IMR-90 (cell line): ENCODE measurements around the gene CTIF. TPM values are rescaled to one million over a fixed set of nuclear protein-coding genes. Genes with fewer than 3 reads are reported as not detected.

Experiments used
- ATAC-seq: fragments of 200-7000 bp; cut with Tn5 transposase; 2 replicates; pipeline ENCODE4 v1.9.1; 2020; ENCODE audit warnings: low read depth, mild to moderate bottlenecking, moderate library complexity
- BruUV-seq: library from RNA; stranded (reverse); fragments of 400-500 nt; replicated peaks from 2 replicates; lab custom pipeline; 2021; lab: Mats Ljungman, UMichigan
- CTCF ChIA-PET: fragments of 300-600 bp; formaldehyde crosslinking; extraction: SDS; loops from one replicate; lab custom pipeline; 2021; ENCODE audit warnings: antibody characterized with exemption; lab: Yijun Ruan, JAX
- POLR2A ChIA-PET: fragments of 300-600 bp; sonication (Branson Sonifier 250); formaldehyde crosslinking; loops from one replicate; lab custom pipeline; 2022; ENCODE audit warnings: antibody characterized with exemption; ENCODE audit not compliant: unreplicated experiment; lab: Charles Lee
- DNase-seq: peaks from one replicate; pipeline ENCODE4 v3.0.0; 2013
- H2AFZ ChIP-seq: replicated peaks from 2 replicates; pipeline ENCODE3; 2013; ENCODE audit warnings: low read length, mild to moderate bottlenecking; ENCODE audit not compliant: poor library complexity
- H2AK5ac ChIP-seq: 2 replicates; pipeline ENCODE4 v1.6.1; 2013; ENCODE audit warnings: low read depth, low read length, inconsistent platforms
- H2AK9ac ChIP-seq: replicated peaks from 2 replicates; pipeline ENCODE3; 2013; ENCODE audit warnings: mild to moderate bottlenecking, low read depth, low read length, moderate library complexity; ENCODE audit not compliant: poor library complexity
- H2BK120ac ChIP-seq: 2 replicates; pipeline ENCODE4 v1.6.1; 2013; ENCODE audit warnings: low read depth, low read length, inconsistent platforms
- H2BK15ac ChIP-seq: 3 replicates; pipeline ENCODE4 v1.6.1; 2013; ENCODE audit warnings: low read depth, low read length, inconsistent platforms
- H2BK20ac ChIP-seq: 2 replicates; pipeline ENCODE4 v1.6.1; 2013; ENCODE audit warnings: low read depth, mild to moderate bottlenecking, inconsistent platforms, low read length, moderate library complexity
- H2BK5ac ChIP-seq: 2 replicates; pipeline ENCODE4 v1.6.1; 2013; ENCODE audit warnings: mild to moderate bottlenecking, low read depth, low read length, inconsistent platforms; ENCODE audit not compliant: poor library complexity, severe bottlenecking
- H3K14ac ChIP-seq: replicated peaks from 2 replicates; pipeline ENCODE4 v1.6.1; 2013; ENCODE audit warnings: low read depth, low read length, inconsistent platforms
- H3K18ac ChIP-seq: 2 replicates; pipeline ENCODE4 v1.6.1; 2013; ENCODE audit warnings: low read depth, low read length, control low read depth
- H3K23ac ChIP-seq: 2 replicates; pipeline ENCODE4 v1.6.1; 2013; ENCODE audit warnings: low read depth, low read length, inconsistent platforms
- H3K27ac ChIP-seq: 2 replicates; pipeline ENCODE4 v1.5.1; 2013; ENCODE audit warnings: mild to moderate bottlenecking, control low read depth, low read length; ENCODE audit not compliant: insufficient read depth
- H3K27me3 ChIP-seq: 2 replicates; pipeline ENCODE4 v1.6.1; 2013; ENCODE audit warnings: low read length; ENCODE audit not compliant: control insufficient read depth, insufficient read depth
- H3K36me3 ChIP-seq: 2 replicates; pipeline ENCODE4 v1.6.1; 2013; ENCODE audit warnings: low read length, mixed read lengths; ENCODE audit not compliant: control insufficient read depth, insufficient read depth
- H3K4ac ChIP-seq: 2 replicates; pipeline ENCODE4 v1.6.1; 2013; ENCODE audit warnings: low read depth, low read length, inconsistent platforms
- H3K4me1 ChIP-seq: 2 replicates; pipeline ENCODE4 v1.6.1; 2013; ENCODE audit warnings: low read length, mixed read lengths; ENCODE audit not compliant: control insufficient read depth, insufficient read depth
- H3K4me2 ChIP-seq: 2 replicates; pipeline ENCODE4 v1.6.1; 2013; ENCODE audit warnings: low read depth, mild to moderate bottlenecking, control low read depth, low read length, moderate library complexity
- H3K4me3 ChIP-seq: 2 replicates; pipeline ENCODE4 v1.5.1; 2013; ENCODE audit warnings: low read depth, mild to moderate bottlenecking, control low read depth, low read length, moderate library complexity; ENCODE audit not compliant: insufficient read depth
- H3K56ac ChIP-seq: 2 replicates; pipeline ENCODE4 v1.6.1; 2013; ENCODE audit warnings: low read length, inconsistent platforms; ENCODE audit not compliant: insufficient read depth; ENCODE audit errors: extremely low read depth
- H3K79me1 ChIP-seq, 2 experiments: 2 replicates each; pipeline ENCODE4 v1.6.1; 2013; ENCODE audit warnings: low read length in 2 of 2, inconsistent platforms in 1 of 2, low read depth in 1 of 2
- H3K9ac ChIP-seq: 2 replicates; pipeline ENCODE4 v1.6.1; 2013; ENCODE audit warnings: low read depth, low read length, control low read depth
- H3K9me1 ChIP-seq: 2 replicates; pipeline ENCODE4 v1.6.1; 2013; ENCODE audit warnings: low read length, inconsistent platforms; ENCODE audit not compliant: insufficient read depth
- H3K9me3 ChIP-seq: 2 replicates; pipeline ENCODE4 v1.6.1; 2013; ENCODE audit warnings: low read length; ENCODE audit not compliant: control insufficient read depth, insufficient read depth
- H4K20me1 ChIP-seq: 2 replicates; pipeline ENCODE4 v1.6.1; 2013; ENCODE audit warnings: low read length, inconsistent platforms; ENCODE audit not compliant: insufficient read depth
- H4K5ac ChIP-seq: 2 replicates; pipeline ENCODE4 v1.6.1; 2013; ENCODE audit warnings: mild to moderate bottlenecking, low read depth, low read length, control low read depth
- H4K8ac ChIP-seq, 2 experiments: 2 replicates each; pipeline ENCODE4 v1.6.1; 2013; ENCODE audit warnings: low read depth in 2 of 2, low read length in 2 of 2, control low read depth in 1 of 2, inconsistent platforms in 1 of 2
- H4K91ac ChIP-seq: 2 replicates; pipeline ENCODE4 v1.6.1; 2013; ENCODE audit warnings: low read depth, low read length, inconsistent platforms; ENCODE audit not compliant: insufficient read depth
- CHD1 ChIP-seq: IDR thresholded peaks from 2 replicates; pipeline ENCODE4 v1.6.1; 2012; ENCODE audit warnings: low read depth, low read length, improper control_type of control experiment
- FOS ChIP-seq: fragments of 150-350 bp; IDR thresholded peaks from 2 replicates; pipeline ENCODE4 v1.6.1; 2016; ENCODE audit warnings: low read depth, low read length
- MAFK ChIP-seq: IDR thresholded peaks from 2 replicates; pipeline ENCODE4 v1.6.1; 2012; ENCODE audit warnings: low read depth, low read length, improper control_type of control experiment
- MAZ ChIP-seq: IDR thresholded peaks from 2 replicates; pipeline ENCODE4 v1.6.1; 2012; ENCODE audit warnings: low read depth, mild to moderate bottlenecking, low read length, improper control_type of control experiment, moderate library complexity, borderline replicate concordance
- POLR2A ChIP-seq: IDR thresholded peaks from 2 replicates; pipeline ENCODE4 v1.6.1; 2012; ENCODE audit warnings: mild to moderate bottlenecking, low read depth, low read length
- RAD21 ChIP-seq: IDR thresholded peaks from 2 replicates; pipeline ENCODE4 v1.6.1; 2012; ENCODE audit warnings: low read length, improper control_type of control experiment
- RFX5 ChIP-seq: IDR thresholded peaks from 2 replicates; pipeline ENCODE4 v1.8.0; 2012; ENCODE audit warnings: low read depth, mild to moderate bottlenecking, low read length, moderate library complexity
- SMC3 ChIP-seq: fragments of 150-350 bp; IDR thresholded peaks from 2 replicates; pipeline ENCODE4 v1.6.1; 2016; ENCODE audit warnings: low read depth, mild to moderate bottlenecking, antibody characterized with exemption, low read length, moderate library complexity
- WGBS, 2 experiments: methylation state at CpG; one replicate each; pipeline versions ENCODE4 v1.1.5 to v1.1.7; 2013; ENCODE audit warnings: missing lambda C conversion rate in 2 of 2; ENCODE audit not compliant: insufficient read length in 1 of 2; ENCODE audit errors: extremely low coverage in 2 of 2; 5-methylcytosine and 5-hydroxymethylcytosine counted together
- dilution Hi-C: fragments of 300-500 bp; cut with HindIII; formaldehyde crosslinking; loops from one replicate; pipeline ENCODE4 v1.14.3; 2018; ENCODE audit warnings: low sequenced_read_pairs; ENCODE audit not compliant: unreplicated experiment
- in situ Hi-C: fragments of 300-500 bp; cut with MboI; formaldehyde crosslinking; loops from 3 replicates; pipeline ENCODE4 v1.14.3; 2019; ENCODE audit warnings: low sequenced_read_pairs, inconsistent platforms, mixed read lengths
- intact Hi-C: fragments of 100-400 bp; cut with micrococcal nuclease; formaldehyde crosslinking; loops from 2 replicates; pipeline ENCODE4 v1.10.0; 2022
- polyA plus RNA-seq, 3 experiments: library from polyadenylated mRNA; depleted of rRNA; stranded (reverse); fragments of >200 nt; gene quantifications; 2 replicates each; pipeline ENCODE4 v1.2.3, GENCODE V29; 2012; ENCODE audit warnings: low replicate concordance in 1 of 3
- total RNA-seq: library from RNA; depleted of rRNA; stranded (reverse); fragments of >200 nt; gene quantifications from 2 replicates; pipeline ENCODE4 v1.2.3, GENCODE V29; 2012
- TF ChIP-seq, protein P1 (sequence below): conservative IDR thresholded peaks from 2 replicates; pipeline ENCODE4 v1.5.1; 2012; ENCODE audit warnings: mild to moderate bottlenecking, low read depth, low read length, improper control_type of control experiment

CTIF gene
- total and polyA plus RNA-seq, 2 of the 4 experiments (the other 2 are of a cell fraction), result 25.1 to 57.0 TPM

DNA sequence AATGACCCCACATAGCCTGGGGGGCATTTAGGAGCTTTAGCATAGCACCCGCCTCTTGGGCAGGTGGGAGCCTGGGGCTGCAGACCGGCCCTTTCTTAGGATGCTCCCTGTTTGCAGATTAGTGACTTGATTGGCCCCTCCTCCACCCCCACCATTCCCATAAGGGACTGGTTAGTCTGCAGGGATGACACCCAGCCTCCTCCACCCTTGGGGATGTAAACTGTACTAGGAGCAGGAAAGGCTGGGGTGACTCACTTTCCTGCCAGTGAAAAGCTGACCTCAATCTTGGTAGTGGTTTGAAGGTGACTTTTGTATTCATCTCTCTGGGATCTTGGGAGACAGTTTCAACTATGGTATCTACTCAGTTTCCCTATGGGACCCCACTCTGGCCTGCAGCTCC is 24.2 kb downstream of the CTIF start:
- peaks cover 47 to 90% of the 10 kb centered on the region in 2 experiments for H3K79me1 ChIP-seq
- DNase-seq (peak; percentile 92), ATAC-seq (peak; percentile 96)
- peaks cover 3% of the 10 kb centered on the region; the same call in 1 of the 2 replicates for H3K36me3 ChIP-seq
- H4K91ac ChIP-seq, result no peak overlapping the region
- H3K4me1 ChIP-seq, result peaks cover 16% of the 10 kb centered on the region
- ChIA-PET POLR2A (no interaction called here), CTCF (interaction anchor here (0.9 kb wide), 1 partner anchor 65 kb away, joined by 3 read pairs; no protein-coding TSS in a partner anchor)
- BruUV-seq, result no TSS peak
- H2AK5ac ChIP-seq, result 0 out of 2 replicates have a peak overlapping the region, but pooled peaks have one; percentile 5
- peaks cover 85% of the 10 kb centered on the region for H4K20me1 ChIP-seq
- TF ChIP-seq, protein P1, sequence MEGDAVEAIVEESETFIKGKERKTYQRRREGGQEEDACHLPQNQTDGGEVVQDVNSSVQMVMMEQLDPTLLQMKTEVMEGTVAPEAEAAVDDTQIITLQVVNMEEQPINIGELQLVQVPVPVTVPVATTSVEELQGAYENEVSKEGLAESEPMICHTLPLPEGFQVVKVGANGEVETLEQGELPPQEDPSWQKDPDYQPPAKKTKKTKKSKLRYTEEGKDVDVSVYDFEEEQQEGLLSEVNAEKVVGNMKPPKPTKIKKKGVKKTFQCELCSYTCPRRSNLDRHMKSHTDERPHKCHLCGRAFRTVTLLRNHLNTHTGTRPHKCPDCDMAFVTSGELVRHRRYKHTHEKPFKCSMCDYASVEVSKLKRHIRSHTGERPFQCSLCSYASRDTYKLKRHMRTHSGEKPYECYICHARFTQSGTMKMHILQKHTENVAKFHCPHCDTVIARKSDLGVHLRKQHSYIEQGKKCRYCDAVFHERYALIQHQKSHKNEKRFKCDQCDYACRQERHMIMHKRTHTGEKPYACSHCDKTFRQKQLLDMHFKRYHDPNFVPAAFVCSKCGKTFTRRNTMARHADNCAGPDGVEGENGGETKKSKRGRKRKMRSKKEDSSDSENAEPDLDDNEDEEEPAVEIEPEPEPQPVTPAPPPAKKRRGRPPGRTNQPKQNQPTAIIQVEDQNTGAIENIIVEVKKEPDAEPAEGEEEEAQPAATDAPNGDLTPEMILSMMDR, result no peak
- TF ChIP-seq CHD1 (no peak), POLR2A (no peak), RFX5 (no peak), MAZ (peak; percentile 45; the same call in 1 of the 2 replicates), RAD21 (peak; percentile 9; the same call in 1 of the 2 replicates), FOS (peak; percentile 76), MAFK (no peak), SMC3 (peak; percentile 16; the same call in 1 of the 2 replicates)
- in situ Hi-C loops, result no loop called here
- no peak overlapping the region for H2BK20ac ChIP-seq
- H3K4me2 ChIP-seq, result 0 out of 2 replicates have a peak overlapping the region, but pooled peaks have one; percentile 4
- no peak overlapping the region for H4K8ac ChIP-seq
- intact Hi-C loops, result no loop called here
- H2AFZ ChIP-seq, result no peak overlapping the region
- peak overlapping the region; percentile 11; the same call in 1 of the 2 replicates for H3K4ac ChIP-seq
- no CpG with 5 or more reads among the region's 2 CpGs for WGBS, 2 experiments
- peak overlapping the region; percentile 24; the same call in 1 of the 2 replicates for H3K27ac ChIP-seq
- H3K23ac ChIP-seq, result no peak overlapping the region
- H3K9me3 ChIP-seq, result peaks cover 3% of the 10 kb centered on the region
- dilution Hi-C loops, result no loop called here
- H4K5ac ChIP-seq, result no peak overlapping the region
- no peak overlapping the region for H3K4me3 ChIP-seq
- H2BK15ac ChIP-seq, result no peak overlapping the region
- H3K27me3 ChIP-seq, result no peaks in the 10 kb centered on the region
- no peak overlapping the region for H3K18ac ChIP-seq
- H3K9me1 ChIP-seq, result peaks cover 31% of the 10 kb centered on the region
- no peak overlapping the region for H3K14ac ChIP-seq
- no peak overlapping the region for H2AK9ac ChIP-seq
- no peak overlapping the region for H2BK120ac ChIP-seq
- H2BK5ac ChIP-seq, result peak overlapping the region; percentile 4
- no peak overlapping the region for H3K56ac ChIP-seq
- H3K9ac ChIP-seq, result no peak overlapping the region
